ENCODE data around the gene QKI.

DNA sequence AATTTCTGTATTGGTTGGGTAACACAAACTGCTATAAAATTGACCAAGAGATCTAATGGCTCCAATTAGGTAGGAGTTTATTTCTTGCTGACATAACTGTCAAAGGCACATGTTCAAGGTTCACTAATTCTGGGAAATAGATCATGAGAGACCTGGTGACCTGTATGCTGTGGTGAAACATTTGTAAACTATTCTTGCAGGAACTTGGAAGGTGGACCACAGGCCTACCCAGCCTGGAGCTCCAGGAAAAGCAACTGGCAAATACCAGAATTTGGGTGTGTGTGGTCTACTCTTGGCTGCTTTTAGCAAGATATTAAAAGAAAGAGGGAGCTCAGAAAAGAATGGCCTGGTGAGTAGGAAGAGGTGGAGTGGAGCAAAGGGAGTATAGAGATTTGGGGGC, 184.6 kb downstream of the QKI start:
- TF ChIP-seq, protein P1, sequence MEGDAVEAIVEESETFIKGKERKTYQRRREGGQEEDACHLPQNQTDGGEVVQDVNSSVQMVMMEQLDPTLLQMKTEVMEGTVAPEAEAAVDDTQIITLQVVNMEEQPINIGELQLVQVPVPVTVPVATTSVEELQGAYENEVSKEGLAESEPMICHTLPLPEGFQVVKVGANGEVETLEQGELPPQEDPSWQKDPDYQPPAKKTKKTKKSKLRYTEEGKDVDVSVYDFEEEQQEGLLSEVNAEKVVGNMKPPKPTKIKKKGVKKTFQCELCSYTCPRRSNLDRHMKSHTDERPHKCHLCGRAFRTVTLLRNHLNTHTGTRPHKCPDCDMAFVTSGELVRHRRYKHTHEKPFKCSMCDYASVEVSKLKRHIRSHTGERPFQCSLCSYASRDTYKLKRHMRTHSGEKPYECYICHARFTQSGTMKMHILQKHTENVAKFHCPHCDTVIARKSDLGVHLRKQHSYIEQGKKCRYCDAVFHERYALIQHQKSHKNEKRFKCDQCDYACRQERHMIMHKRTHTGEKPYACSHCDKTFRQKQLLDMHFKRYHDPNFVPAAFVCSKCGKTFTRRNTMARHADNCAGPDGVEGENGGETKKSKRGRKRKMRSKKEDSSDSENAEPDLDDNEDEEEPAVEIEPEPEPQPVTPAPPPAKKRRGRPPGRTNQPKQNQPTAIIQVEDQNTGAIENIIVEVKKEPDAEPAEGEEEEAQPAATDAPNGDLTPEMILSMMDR (IDR thresholded peaks at IDR 0.05; ENCODE audit: low read depth, low read length) = no peak
- TF ChIP-seq POLR2A (IDR thresholded peaks at IDR 0.05; ENCODE audit: extremely low read depth, insufficient read length) = no peak
- TF ChIP-seq, protein P2, sequence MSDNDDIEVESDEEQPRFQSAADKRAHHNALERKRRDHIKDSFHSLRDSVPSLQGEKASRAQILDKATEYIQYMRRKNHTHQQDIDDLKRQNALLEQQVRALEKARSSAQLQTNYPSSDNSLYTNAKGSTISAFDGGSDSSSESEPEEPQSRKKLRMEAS (IDR thresholded peaks at IDR 0.05; ENCODE audit: low read depth, low read length) = no peak
